ENCODE data around the gene MSI2. TPM values are rescaled to one million over a fixed set of nuclear protein-coding genes. Genes with fewer than 3 reads are reported as not detected.

Gene MSI2
- total RNA-seq, 1 donor from 2014 or later = 144 TPM

- no peak overlapping the region for H3K27ac Mint-ChIP-seq
Measured at GRCh38 chr17:57628421-57628820, 372.1 kb downstream of the MSI2 start.

GRCh38 chr17:57629470-57629869 is 373.1 kb downstream of the MSI2 start:
- no peak for TF ChIP-seq CTCF (IDR thresholded peaks at IDR 0.05; ENCODE audit: unreplicated experiment)
- Mint-ChIP-seq H3K27me3 (ENCODE audit: low read depth) (no peaks in the 10 kb centered on the region), H3K4me3 (no peak overlapping the region), H3K9me3 (peaks cover 2% of the 10 kb centered on the region), H3K4me1 (peaks cover 8% of the 10 kb centered on the region), H3K27ac (no peak overlapping the region), H3K36me3 (peaks cover 36% of the 10 kb centered on the region)
- no peak for DNase-seq (ENCODE audit: low spot score in 2 of 2, unreplicated experiment in 2 of 2)

More at GRCh38 chr17:57628421-57628820, 372.1 kb downstream of the MSI2 start:
- no peak for DNase-seq (ENCODE audit: low spot score in 2 of 2, unreplicated experiment in 2 of 2)
- peaks cover 19% of the 10 kb centered on the region for H3K4me1 Mint-ChIP-seq
- no peak overlapping the region for H3K4me3 Mint-ChIP-seq
- H3K36me3 Mint-ChIP-seq = peaks cover 28% of the 10 kb centered on the region
- H3K9me3 Mint-ChIP-seq = no peaks in the 10 kb centered on the region
- H3K27me3 Mint-ChIP-seq (ENCODE audit: low read depth) = no peaks in the 10 kb centered on the region
- TF ChIP-seq CTCF (IDR thresholded peaks at IDR 0.05; ENCODE audit: unreplicated experiment) = no peak

GRCh38 chr17:57629886-57630285 is 373.6 kb downstream of the MSI2 start:
- no peak overlapping the region for H3K27ac Mint-ChIP-seq
- peaks cover 41% of the 10 kb centered on the region for H3K36me3 Mint-ChIP-seq
- DNase-seq (ENCODE audit: low spot score in 2 of 2, unreplicated experiment in 2 of 2) = no peak
- H3K27me3 Mint-ChIP-seq (ENCODE audit: low read depth) = no peaks in the 10 kb centered on the region
- H3K4me1 Mint-ChIP-seq = peaks cover 5% of the 10 kb centered on the region
- H3K4me3 Mint-ChIP-seq = no peak overlapping the region
- peaks cover 6% of the 10 kb centered on the region for H3K9me3 Mint-ChIP-seq
- TF ChIP-seq CTCF (IDR thresholded peaks at IDR 0.05; ENCODE audit: unreplicated experiment) = no peak

GRCh38 chr17:57630736-57631135 is 374.4 kb downstream of the MSI2 start:
- no peaks in the 10 kb centered on the region for H3K27me3 Mint-ChIP-seq (ENCODE audit: low read depth)
- H3K4me1 Mint-ChIP-seq = peaks cover under 1% of the 10 kb centered on the region
- H3K27ac Mint-ChIP-seq = no peak overlapping the region
- TF ChIP-seq CTCF (IDR thresholded peaks at IDR 0.05; ENCODE audit: unreplicated experiment) = no peak
- H3K4me3 Mint-ChIP-seq = no peak overlapping the region
- DNase-seq (ENCODE audit: low spot score in 2 of 2, unreplicated experiment in 2 of 2) = no peak
- peaks cover 42% of the 10 kb centered on the region for H3K36me3 Mint-ChIP-seq
- peaks cover 6% of the 10 kb centered on the region for H3K9me3 Mint-ChIP-seq

- Mint-ChIP-seq H3K36me3 (peaks cover 42% of the 10 kb centered on the region), H3K9me3 (peaks cover 6% of the 10 kb centered on the region), H3K4me3 (no peak overlapping the region), H3K4me1 (peaks cover 9% of the 10 kb centered on the region), H3K27ac (no peak overlapping the region), H3K27me3 (ENCODE audit: low read depth) (no peaks in the 10 kb centered on the region)
- DNase-seq (ENCODE audit: low spot score in 2 of 2, unreplicated experiment in 2 of 2) = no peak
- TF ChIP-seq CTCF (IDR thresholded peaks at IDR 0.05; ENCODE audit: unreplicated experiment) = no peak
Measured at GRCh38 chr17:57631871-57632270, 375.5 kb downstream of the MSI2 start.

- H3K27me3 Mint-ChIP-seq (ENCODE audit: low read depth) = no peaks in the 10 kb centered on the region
- no peak overlapping the region for H3K27ac Mint-ChIP-seq
- H3K9me3 Mint-ChIP-seq = peaks cover 6% of the 10 kb centered on the region
- H3K4me1 Mint-ChIP-seq = peaks cover 10% of the 10 kb centered on the region
- TF ChIP-seq CTCF (IDR thresholded peaks at IDR 0.05; ENCODE audit: unreplicated experiment) = no peak
- DNase-seq (ENCODE audit: low spot score in 2 of 2, unreplicated experiment in 2 of 2) = no peak
- H3K4me3 Mint-ChIP-seq = no peak overlapping the region
- H3K36me3 Mint-ChIP-seq = peaks cover 42% of the 10 kb centered on the region
Measured at GRCh38 chr17:57632294-57632693, 376.0 kb downstream of the MSI2 start.

Data from mesothelial cell of epicardium (in vitro differentiated cells).